GM21825 (cell line): Measurements from ENCODE around the gene LSM14B.

ENCODE experiments used
- ATAC-seq: cut with Tn5 transposase; IDR thresholded peaks from one replicate; pipeline ENCODE4 v1.9.1; 2021; ENCODE audit warnings: mild to moderate bottlenecking, moderate library complexity; ENCODE audit not compliant: unreplicated experiment

LSM14B gene

DNA sequence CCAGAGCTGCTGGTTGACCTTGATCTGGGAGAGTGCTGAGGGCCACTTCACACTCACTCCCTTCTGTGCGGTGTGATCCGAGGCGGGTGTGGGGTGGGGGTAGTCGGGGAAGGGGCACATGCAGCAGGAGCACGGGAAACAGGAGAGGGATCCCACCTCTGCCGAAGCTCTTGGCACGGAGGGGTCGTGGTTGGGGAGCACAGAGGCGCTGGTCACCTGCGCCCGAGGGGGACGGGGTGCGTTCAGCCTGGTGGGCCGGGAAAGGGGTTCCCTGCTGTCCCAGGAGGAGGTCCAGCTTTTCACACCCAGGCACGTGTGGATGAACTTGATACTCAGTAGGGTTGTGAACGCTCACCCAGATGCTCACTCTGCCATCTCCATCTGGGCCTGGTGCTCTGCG lies 38.6 kb downstream of the LSM14B start:
- ATAC-seq, result no peak

- ATAC-seq, result no peak
Observed at GRCh38 chr20:62161347-62161746, 39.1 kb downstream of the LSM14B start.

- no peak for ATAC-seq
Observed at GRCh38 chr20:62162765-62163484, 40.6 kb downstream of the LSM14B start.

- ATAC-seq, result no peak
Observed at GRCh38 chr20:62163485-62163865, 41.2 kb downstream of the LSM14B start.

GRCh38 chr20:62163986-62164762 lies 41.9 kb downstream of the LSM14B start:
- no peak for ATAC-seq

GRCh38 chr20:62164879-62165761 lies 42.8 kb downstream of the LSM14B start:
- ATAC-seq, result no peak

DNA sequence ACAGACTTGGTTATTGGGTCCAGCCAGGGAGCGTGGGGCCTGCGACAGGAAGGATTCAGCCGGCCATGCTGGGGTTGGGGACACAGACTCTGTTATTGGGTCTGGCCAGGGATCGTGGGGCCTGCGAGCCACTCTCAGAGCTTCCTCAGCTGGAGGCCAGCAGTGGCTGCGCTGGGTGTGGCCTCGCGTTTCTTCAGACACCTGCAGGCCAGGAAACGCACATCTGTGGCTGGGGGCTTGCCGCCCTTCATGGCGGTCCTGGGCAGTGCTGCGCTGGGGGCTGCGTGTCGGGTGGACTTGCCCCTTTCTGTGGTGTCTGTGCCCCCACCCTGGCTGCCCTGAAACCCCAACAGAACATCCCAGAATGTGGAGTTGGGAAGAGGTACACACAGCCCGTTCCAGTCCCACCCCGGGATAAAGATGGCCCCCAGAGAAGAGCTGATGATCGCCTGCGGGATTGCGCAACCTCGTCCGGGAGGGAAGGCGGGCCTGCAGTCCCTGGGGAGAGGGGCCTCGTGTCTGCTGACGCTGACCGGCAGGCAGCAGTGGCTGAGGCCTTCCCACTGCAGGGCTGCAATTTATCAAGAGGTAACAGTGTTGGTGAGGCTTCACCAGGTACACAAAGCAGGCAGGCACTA lies 43.6 kb downstream of the LSM14B start:
- ATAC-seq, result no peak

GRCh38 chr20:62167474-62167873 lies 45.2 kb downstream of the LSM14B start:
- no peak for ATAC-seq

DNA sequence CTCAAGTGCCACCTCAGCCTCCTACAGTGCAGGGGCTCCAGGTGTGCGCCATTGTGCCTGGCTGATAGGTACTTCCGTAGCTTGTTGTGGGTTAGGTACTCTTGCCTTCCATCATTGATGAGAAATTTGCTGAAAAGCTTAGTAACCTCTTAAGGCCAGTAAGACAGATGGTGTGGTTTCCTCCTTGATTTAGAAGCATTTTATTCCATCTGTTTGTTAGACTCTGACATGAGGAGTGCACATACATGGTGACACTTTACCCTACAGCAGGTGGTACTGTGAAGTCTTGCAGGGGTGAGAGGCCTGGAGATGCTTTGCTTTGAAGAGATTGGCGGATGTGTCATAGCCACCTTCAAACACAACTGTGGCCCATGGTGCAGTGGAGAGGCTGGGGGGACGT lies 45.8 kb downstream of the LSM14B start:
- ATAC-seq, result no peak

DNA sequence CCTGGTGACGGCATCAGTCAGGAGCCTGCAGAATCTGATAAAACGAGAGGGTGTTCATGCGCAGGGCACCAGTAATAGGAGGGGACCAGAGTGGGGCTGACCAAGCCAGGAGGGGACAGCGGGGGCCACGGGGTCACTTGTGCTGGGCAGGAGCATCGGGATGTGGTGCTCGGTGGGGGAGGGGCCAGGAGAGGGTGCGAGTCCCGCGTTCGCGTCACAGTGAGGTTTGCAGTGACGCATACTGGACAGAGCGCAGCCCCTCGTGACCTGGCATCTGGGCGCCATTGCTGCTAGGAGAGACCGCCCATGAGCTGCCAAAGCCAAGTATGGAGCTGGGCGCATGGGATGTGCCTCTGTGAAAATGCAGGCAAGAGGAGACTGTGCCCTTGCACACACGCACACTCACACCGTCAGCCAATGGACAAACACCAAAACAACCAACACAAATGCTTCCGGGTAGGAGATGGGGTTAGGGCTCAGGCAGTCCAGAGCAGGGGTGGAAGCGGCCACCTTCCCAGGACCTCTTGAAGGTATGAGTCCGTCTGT lies 46.7 kb downstream of the LSM14B start:
- ATAC-seq, result no peak

DNA sequence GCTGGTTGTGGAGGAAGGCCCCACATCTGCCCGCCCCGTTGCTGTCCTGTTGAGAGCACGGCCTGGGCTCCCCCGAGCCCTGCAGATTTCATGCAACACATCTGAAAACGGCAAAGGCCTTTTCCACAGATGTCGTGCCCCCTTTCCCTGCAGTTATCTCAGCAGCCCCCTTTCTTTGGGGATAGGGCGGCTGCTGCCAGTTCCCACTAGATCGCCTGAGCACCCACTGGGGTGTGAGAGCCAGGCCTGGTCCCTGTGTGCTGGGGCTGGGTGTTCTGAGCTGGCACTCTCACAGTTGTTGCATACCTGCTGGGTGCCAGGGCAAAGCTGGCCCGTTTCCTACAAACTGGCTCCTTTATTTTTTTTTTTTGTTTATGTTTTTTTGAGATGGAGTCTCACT lies 48.3 kb downstream of the LSM14B start:
- ATAC-seq, result no peak

- no peak for ATAC-seq
Observed at GRCh38 chr20:62171245-62171644, 49.0 kb downstream of the LSM14B start.

- no peak for ATAC-seq
Observed at GRCh38 chr20:62172666-62173065, 50.4 kb downstream of the LSM14B start.

DNA sequence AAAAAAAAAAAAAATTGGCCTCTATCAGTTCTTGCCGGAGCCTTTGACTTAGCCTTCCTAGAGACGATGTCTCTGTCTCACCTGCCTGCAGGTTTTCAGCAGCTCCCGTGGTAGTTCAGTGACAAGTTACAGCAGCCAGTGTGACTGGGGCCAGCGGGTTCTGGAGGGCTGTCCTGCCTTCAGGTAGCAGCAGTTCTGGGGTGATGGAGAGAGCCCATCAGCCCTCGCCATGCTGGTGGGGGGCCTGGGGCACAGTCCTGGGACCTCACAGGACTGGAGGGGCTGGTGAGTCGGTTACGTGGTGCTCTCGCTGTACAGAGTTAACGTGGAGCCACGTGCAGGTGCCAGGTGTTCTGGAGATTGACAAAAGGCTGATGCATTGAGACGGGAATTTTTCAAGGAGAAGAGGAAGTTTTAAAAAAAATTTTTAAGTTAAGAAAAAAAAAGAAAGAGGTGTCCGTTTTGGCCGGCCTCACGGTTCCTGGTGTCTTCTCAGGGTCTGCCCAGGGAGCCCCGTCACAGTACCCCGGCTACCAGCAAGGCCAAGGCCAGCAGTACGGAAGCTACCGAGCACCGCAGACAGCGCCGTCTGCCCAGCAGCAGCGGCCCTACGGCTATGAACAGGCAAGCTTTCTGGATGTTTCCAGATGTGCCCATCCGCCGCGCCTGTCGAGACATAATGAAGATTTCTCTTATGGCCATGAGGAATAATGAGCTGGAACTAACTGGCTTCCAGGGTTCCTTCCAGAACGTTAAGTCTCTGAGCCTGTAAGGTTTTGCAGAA lies 51.9 kb downstream of the LSM14B start:
- ATAC-seq, result no peak

- ATAC-seq, result no peak
Observed at GRCh38 chr20:62174870-62175624, 52.8 kb downstream of the LSM14B start.

GRCh38 chr20:62175711-62176110 lies 53.4 kb downstream of the LSM14B start:
- ATAC-seq, result no peak

- ATAC-seq, result no peak
Observed at GRCh38 chr20:62176866-62177265, 54.6 kb downstream of the LSM14B start.

DNA sequence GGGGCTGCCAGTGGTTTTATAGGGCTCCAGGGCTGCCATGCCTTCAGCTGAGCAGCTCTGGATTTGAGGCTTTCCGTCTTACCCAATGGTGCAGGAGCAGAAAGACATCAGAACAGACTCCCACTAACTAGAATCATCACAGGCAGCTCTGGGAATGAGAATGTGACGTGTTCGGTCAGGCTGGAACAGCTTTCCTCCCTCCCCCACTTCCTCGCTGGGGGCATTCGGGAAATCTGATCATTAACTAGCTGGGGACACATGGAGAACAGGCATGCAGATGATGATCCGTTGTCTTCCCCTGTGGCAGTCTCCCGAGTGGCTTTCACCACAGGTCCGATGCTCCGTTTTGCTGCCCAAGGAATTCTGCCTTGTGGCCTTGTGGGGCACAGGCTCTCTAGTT lies 55.0 kb downstream of the LSM14B start:
- ATAC-seq, result no peak
